NCI-H460 (cell line): ENCODE results near the gene SMR3B. TPM values are rescaled to one million over a fixed set of nuclear protein-coding genes. Genes with fewer than 3 reads are reported as not detected.

Experiments used
- DNase-seq: peaks from one replicate; pipeline ENCODE4 v3.0.0-alpha.2; 2016; ENCODE audit warnings: low read depth; ENCODE audit errors: extremely low read depth
- polyA plus RNA-seq: library from polyadenylated mRNA; depleted of rRNA; stranded (reverse); fragments of >200 nt; gene quantifications from 2 replicates; pipeline ENCODE4 v1.2.3, GENCODE V29; 2014; cell fraction: nucleus; rRNA removed
- total RNA-seq: library from RNA; depleted of rRNA; stranded (reverse); fragments of >200 nt; shearing (Covaris generic); gene quantifications from 2 replicates; pipeline ENCODE4 v1.2.3, GENCODE V29; 2014; rRNA removed

Gene SMR3B
- not detected in 2 replicates for total RNA-seq
- polyA plus RNA-seq: not detected in 2 replicates

DNA sequence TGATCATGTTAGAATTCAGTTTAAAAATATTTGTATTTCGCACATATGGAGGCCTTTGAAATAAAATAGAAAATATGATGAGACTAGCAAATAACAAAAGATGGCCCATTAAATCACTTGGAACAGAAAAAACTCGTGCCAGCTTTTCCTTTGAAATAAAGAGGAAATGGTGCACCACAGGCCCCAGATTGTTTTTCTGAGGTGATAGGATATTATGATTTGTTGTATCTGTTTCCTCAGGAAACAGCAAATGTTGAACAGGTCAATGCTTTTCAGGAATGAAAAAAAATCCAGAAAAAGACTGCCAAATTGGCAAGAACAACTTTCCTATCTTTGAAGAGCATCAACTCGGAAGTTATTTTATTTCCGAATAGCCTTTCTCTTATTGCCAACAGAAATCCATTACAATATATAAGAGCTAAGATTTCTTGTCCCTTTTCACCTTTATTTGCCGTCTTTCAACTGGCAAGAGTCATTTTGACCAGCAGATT lies at the start of gene SMR3B:
Gene SMR3B (plus strand): TSS at position 441 of the 491 bp plus-strand sequence. CDS start 1,380 bp downstream, outside the sequence.
- DNase-seq: no peak

- no peak for DNase-seq
Measured at GRCh38 chr4:70334681-70335080, 48.2 kb upstream of the SMR3B start, which contains the start of gene CABS1. Gene CABS1, plus strand, starts transcription at chr4:70334981. Its CDS starts 59 bp downstream, at chr4:70335040.

GRCh38 chr4:70336043-70336442 lies 46.9 kb upstream of the SMR3B start:
- no peak for DNase-seq

DNA sequence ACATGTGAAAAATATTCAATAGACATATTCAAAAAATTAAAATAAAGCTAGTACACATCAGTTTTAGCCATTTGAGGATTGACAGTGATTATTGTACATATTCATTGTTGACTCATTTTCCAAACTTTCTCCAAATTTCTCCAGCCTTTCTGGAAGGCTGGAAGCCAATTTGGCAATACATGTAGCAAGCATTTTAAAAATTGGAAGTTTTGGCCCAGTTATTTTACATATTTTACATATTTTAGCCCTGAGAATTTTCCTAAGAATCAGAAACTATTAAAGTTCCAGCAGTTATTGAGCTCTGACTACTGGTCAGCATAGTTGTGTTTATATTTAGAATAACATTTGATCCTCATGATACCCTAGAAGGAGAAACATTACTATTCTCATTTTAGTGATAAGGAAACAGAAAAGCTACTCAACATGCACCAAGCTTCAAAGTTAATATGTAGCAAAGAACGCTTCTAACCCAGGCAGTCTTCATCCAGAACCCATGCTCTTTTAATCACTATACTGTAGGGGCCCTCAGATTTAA lies 45.0 kb upstream of the SMR3B start:
- DNase-seq: no peak

GRCh38 chr4:70356185-70356584 lies 26.7 kb upstream of the SMR3B start:
- no peak for DNase-seq

DNA sequence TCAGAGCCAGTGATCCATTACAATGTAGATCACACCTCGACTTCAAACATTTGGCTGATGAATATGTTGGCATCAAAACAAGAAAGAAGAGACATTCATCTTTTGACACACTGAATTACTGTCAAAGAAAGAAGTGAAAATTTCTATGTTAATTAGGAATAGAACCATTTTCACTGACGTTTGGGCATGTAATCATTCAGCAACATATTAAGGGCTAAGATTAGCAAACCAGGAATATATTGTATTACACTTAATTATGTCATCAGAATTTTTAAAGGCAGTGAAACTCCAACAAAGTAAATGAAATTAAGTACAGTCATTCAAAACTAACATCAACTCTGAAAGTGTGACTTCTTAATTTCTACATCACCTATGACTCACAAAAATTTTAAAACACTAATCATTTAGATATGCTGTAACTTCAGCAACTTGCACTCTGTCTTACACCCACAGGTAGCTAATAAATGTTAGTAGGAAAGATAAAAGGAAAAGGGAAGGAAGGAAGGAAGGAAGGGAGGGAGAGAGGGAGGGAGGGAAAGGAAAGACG lies 23.7 kb upstream of the SMR3B start:
- DNase-seq: no peak

GRCh38 chr4:70360460-70360859 lies 22.5 kb upstream of the SMR3B start, which contains the start of gene SMR3A:
Gene SMR3A, plus strand, starts transcription at chr4:70360760. Its CDS starts 1,356 bp downstream, at chr4:70362116.
- no peak for DNase-seq

DNA sequence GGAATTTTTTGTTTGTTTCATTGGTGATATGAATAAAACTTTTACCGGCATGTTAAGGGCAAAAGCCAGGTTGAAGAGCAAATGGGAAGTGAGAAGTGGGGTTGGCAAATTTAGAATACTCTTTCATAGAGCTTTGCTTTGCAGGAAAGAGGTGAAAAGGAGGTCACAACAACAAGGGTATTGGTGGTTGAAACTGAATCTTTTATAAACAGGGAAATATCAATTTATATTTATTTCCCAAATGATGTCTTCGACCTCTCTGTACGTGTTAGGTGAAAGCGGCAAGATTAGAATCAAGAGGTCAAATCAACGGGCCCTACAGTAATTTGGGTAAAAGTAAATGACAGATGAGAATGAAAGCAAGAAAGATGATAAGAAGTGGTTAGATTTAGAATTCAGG lies 18.9 kb upstream of the SMR3B start:
- DNase-seq: no peak

GRCh38 chr4:70365479-70365878 lies 17.5 kb upstream of the SMR3B start:
- no peak for DNase-seq

- no peak for DNase-seq
Measured at GRCh38 chr4:70367813-70368212, 15.1 kb upstream of the SMR3B start.

DNA sequence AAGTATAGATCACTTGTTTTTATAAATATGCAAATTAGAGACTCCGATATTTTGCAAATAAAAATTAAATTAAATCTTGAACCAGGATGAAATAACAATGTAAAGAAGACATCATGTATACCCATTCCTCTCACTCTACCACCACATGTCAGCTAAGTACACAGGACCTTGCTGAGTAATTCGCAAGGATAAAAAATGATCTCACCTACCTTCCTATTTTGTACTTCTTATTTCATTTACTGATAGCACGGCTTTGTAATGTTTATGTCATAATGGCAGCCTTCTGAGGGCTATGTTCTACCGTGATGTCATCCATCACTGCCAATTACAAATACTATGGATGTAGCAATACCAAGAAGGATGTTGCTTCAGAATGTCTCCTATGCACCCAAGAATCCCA lies 10.9 kb upstream of the SMR3B start:
- no peak for DNase-seq

- DNase-seq: no peak
Measured at GRCh38 chr4:70372760-70373159, 10.2 kb upstream of the SMR3B start.

DNA sequence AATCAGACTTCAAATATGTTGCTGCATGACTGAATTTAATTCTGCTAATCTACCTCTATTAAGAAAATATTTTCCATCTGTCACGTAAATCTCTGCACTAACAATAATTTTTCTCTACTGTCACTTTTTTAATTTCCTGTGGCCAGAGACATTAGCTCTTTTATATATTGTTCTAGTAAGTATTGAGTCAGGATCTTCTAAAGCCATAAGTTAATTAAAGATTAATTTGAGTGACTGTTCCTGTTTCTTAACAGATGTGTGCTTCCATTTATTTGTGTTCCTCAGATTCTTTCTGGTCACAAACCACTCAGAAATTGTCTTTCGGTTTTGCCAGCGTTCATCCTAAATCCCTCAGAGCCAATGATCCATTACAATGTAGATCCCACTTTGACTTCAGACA lies 2.4 kb upstream of the SMR3B start:
- no peak for DNase-seq

DNA sequence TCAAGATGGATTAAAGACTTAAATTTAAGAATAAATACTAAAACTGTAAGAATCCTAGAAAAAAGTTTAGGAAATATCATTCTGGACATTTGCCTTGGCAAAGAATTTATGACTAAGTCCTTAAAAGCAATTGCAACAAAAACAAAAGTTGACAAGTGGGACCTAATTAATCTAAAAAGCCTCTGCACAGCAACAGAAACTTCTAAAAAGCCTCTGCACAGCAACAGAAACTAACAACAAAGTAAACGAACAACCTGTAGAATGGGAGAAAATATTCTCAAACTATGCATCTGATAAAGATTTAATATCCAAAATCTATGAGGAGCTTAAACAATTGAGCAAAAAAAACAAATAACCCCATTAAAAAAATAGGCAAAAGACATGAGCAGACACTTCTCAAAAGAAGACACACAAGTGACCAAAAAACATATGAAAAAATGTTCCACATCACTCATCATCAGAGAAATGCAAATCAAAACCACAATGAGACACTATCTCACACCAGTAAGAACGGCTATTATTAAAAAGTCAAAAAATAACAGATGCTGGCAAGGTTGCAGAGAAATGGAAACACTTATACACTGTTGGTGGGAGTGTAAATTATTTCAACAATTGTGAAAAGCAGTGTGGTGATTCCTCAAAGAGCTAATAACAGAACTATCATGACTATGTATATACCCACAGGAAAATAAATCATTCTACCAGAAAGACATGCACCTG lies 9.3 kb downstream of the SMR3B start:
- DNase-seq: no peak

GRCh38 chr4:70397580-70397979 lies 14.6 kb downstream of the SMR3B start, which contains the start of gene OPRPN:
Gene OPRPN, plus strand, starts transcription at chr4:70397940. Its CDS starts 1,346 bp downstream, at chr4:70399286.
- no peak for DNase-seq

DNA sequence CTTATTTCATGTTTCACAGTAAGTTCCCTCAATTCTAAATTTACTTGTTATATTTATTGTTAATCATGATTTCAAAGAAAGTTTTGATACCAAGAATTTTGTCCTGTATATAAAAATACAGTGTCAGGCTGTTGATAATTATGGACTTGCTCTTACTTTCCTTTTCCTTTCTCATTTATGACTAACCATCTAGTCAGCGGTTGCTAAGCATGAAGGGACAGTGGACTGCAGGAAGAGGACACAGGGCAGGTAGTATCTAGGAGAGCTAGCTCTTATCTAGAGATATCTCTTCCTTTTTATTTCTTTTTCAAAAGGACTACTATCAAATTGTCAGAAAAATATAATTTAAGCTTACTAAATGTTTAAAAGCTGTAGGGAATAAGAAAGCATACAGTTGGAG lies 16.4 kb downstream of the SMR3B start:
- no peak for DNase-seq

DNA sequence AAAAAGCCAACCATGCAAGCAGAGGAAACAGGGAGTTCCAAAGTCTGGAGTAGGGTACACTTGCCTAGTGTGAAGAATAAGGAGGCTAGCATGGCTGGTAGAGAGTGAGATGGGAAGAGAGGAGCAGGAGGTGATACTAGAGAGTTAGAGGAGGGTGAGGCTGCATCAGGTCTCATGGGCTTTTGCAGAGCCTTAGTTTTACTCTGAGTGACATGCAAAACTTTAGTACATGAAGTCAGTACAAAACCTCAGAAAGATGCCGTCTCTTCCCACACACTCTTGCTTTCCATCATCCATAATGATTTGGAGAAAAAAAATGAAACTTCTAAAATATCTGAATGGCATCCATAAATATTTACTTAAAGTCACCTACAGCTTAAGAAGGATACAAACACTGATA lies 19.8 kb downstream of the SMR3B start:
- no peak for DNase-seq

GRCh38 chr4:70405765-70406164 lies 22.8 kb downstream of the SMR3B start:
- DNase-seq: no peak

- no peak for DNase-seq
Measured at GRCh38 chr4:70425306-70425705, 42.4 kb downstream of the SMR3B start.

GRCh38 chr4:70426789-70427188 lies 43.9 kb downstream of the SMR3B start:
- DNase-seq: no peak

GRCh38 chr4:70437197-70437596 lies 54.3 kb downstream of the SMR3B start:
- DNase-seq: no peak
